ENCODE results near the gene SDCBP2.

Gene SDCBP2

GRCh38 chr20:1327827-1328679 is 886 bp downstream of the SDCBP2 start:
- DNase-seq, result no peak

GRCh38 chr20:1327241-1327653 is 1.7 kb downstream of the SDCBP2 start:
- DNase-seq, result no peak

GRCh38 chr20:1326031-1326930 is 2.7 kb downstream of the SDCBP2 start:
- DNase-seq, result no peak

GRCh38 chr20:1325173-1326030 is 3.5 kb downstream of the SDCBP2 start:
- DNase-seq, result peak; percentile 91

GRCh38 chr20:1324598-1325172 is 4.3 kb downstream of the SDCBP2 start:
- peak; percentile 16 for DNase-seq

DNA sequence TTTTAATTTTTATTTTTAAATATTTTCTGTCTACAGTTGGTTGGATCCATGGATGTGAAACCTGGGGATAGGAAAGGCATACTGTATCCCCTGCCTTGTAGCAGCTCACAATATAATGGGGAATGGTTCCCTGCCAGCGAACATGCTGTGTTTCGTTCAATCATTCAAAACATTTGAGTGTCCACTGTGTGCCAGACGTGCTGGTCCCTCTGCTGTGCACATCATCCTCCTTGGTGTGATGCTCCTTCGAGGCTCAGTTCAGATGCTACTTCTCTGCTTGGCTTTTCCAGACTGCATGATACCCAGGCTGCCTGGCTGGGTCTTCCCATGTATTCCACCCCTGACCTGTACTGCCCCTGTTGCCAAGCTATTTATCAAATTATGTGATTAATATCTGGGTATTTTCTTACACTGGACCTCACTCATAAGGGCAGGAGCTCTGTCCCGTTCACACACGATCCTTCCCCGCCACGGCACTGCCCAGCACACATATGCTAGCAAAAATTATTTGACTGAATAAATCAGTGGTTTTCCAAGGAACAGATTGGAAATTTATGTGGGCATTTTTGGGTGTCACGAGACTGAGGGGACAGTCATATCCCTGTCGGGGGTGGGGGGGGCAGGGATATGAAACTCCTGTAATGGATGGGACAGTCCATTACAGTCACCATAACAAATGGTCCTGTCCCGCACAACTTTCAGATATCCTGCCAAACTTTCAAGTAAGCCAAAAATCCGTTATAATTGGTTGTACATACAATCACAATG is 4.9 kb downstream of the SDCBP2 start:
- DNase-seq, result no peak

- no peak for DNase-seq
Measured at GRCh38 chr20:1323256-1323655, 5.7 kb downstream of the SDCBP2 start.

DNA sequence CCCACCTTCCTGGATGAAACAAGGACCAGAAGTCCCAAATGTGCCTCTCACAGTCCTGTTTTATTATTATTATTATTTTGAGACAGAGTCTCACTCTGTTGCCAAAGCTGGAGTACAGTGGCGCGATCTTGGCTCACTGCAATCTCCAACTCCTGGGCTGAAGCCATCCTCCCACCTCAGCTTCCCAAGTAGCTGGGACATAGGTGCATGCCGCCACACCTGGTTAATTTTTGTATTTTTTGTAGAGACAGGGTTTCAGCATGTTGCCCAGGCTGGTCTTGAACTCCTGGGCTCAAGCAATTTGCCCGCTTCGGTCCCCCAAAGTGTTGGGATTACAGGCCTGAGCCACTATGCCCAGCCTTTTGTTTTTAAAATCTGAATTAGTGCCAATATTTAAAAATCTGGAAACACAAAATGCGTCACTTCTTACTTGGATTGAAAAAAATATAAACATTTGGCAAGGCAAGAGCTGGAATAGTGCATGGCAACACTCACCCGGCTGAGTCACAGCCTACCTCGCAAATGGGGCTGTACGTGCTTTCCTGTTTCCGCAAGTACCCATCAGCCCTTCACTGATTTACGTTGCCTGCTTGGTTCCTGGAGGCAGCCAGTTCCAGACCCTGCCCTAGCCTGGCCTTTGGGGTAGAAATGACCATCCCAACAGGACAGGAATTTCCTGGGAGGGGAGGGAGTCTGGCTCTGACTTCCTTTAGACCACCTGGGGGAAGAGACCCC is 6.3 kb downstream of the SDCBP2 start:
- no peak for DNase-seq

GRCh38 chr20:1321654-1321939 is 7.3 kb downstream of the SDCBP2 start:
- no peak for DNase-seq

DNA sequence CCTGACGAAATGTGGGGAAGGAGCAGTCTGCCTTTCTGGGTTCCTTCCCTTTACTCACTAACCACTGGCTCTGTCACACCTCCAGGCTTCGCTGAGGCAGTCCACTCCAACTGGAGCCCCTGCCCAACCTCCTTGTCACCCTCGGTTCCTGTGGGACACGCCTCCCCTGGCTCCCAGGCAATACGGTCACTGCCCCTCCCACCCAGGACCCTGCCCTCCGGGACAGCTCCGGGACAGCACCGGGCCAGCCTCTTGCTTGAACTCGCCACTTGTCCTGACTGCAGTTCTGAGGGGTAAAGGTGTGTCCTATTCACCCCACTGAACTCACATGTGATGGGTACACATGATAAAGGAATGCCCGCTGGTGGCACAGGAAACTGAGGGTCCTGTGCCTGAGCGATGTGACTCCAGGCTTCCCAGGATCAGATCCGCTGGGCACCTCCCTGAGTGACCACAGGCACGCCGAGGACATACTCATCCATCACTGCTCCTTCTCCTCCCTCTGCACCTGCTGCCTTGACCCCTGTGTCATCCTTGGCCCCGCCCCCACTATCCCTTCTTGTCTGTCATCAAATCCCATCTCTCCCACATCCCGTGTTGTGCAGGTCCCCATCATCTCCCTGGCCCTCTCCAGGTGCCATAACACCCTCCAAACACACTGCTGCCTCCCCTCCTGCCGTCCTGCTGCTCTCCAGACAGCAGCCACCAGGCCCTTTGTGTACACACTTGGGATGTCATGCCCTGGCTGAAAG is 7.9 kb downstream of the SDCBP2 start:
- no peak for DNase-seq

DNA sequence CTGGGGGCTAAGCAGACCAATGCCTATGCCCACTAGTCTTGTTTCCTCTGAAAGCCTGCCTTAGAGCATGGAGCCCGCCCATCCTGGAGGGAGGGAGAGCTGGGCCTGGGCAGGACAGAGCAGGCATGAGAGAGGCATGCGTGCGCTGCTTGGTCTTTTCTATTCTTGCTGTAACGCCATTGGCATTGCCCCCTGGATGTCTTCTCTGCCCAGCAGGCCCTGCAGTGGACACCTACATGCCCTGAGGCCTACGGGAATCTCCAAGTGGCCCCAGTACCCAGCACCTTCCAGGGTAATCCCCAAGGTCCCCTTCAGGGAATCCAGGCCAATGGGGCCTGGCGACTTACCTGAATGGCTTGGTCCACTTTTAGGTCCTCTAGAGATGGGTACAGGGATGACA is 8.9 kb downstream of the SDCBP2 start:
- DNase-seq, result no peak

- DNase-seq, result no peak
Measured at GRCh38 chr20:1319462-1319861, 9.5 kb downstream of the SDCBP2 start.

DNA sequence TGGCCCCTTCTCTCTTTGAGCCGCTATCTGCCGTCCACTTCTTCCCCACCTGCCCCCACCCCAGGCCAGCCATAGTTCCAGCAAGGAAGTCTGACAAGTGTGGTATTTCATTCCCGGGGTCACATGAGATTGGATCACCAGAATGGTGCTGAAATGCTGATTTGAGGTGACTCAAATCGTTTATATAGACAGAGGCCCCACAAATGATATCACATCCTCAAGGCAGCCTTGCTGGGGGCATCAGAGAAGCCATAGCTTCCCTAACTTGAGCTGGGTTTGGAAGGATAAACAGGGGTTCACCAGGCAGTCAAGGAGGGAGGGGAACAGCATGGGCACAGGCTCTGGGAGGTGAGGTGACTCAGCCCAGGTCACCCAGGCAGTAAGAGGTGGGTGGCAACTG is 9.9 kb downstream of the SDCBP2 start:
- DNase-seq, result no peak

DNA sequence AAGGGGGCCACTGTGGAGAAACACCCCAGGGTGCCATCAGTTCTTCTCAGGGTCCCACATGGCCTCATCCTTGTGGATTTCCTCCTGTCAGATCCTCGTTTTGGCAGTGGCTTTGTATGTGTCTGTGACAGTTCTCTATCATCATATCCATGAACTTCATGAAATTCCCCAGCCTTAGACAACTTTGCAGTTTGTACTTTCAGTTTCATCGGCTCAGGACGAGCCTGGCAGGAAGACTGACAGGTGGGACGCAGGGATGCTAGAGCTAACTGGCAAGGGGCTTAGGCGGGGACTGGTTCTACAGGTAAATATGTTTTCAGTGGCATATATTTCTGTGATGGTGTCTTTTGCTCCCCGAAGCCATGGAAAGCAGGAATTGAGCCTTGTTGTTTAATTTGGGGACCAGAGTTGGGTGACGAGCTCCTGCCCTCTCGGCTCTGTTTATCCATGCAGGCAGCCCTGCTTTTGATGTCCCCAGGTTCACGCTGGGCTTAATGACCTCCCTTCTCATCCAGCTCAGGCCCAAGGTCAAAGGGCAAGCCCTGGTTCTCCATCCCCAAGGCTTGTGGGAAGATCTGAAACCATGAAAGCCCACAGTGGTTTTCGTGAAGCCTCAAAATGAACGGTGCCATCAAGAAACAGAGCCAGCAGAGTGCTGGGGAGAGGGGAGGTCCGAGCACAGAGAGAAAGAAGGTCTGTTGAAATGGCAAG is 11.2 kb downstream of the SDCBP2 start:
- DNase-seq, result no peak

DNA sequence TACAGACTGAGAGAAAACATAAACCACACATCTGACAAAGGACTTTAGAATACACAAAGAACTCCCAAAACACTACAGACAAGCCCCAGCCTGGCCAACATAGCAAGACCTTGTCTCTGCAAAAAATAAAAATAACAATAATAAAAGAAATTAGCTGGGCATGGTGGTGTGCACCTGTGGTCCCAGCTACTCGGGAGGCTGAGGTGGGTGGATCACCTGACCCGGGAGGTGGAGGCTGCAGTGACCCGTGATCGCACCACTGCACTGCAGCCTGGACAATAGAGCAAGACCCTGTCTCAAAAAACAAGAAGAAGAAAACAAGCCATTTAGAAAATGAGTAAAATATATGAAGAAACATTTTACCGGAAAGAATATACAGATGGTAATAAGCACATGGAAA is 13.1 kb downstream of the SDCBP2 start:
- no peak for DNase-seq

DNA sequence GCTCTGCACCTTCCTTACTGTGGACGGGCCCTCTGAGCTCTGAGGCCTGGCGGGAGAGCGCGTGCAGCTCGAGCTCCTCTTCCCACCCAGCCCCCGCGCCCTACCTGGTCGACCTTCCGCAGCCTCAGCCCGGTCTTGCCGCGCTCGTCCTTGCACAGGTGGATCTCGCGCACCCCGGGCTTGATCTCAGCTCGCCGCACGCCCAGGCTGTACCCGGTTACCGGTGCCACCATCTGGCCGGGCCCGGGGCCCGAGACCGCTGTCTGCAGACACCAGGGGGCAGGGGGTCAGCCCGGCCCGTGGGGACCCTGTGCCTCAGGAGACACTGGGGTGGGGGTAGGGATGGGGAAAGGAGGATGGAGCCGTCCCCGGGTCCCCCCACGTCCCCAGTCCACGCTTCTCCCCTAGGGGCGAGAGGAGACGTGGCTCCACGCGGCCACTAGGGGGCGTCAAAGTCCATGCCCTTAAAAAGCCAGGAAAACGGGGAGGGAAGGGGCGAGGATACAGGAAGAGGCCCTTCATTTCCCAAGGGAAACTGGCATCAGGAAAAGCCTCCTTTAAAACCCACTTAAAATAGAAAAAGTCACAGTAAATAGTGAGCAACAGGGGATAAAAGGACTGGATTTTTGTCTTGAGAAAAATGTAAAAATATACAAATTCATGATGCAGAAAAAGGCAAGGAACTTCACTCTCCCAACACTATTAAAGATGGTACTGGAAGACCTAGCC is 15.5 kb downstream of the SDCBP2 start:
- no peak for DNase-seq

DNA sequence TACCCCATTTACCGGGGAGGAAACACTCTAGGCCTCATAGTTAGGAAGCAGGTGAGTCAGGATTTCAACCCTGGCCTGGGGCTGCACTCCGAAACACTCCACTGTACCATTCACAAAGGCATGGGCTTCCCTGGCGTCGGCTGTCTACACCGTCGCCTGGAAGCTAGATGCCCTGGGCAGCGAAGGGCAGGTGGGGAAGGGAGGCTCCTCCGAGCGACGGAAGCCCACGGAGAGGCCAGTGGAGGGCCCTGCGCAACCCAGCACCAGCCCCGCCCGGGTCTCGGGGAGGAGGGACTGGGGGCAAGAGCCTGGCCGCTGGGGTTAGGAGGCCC is 16.1 kb downstream of the SDCBP2 start:
- DNase-seq, result no peak

DNA sequence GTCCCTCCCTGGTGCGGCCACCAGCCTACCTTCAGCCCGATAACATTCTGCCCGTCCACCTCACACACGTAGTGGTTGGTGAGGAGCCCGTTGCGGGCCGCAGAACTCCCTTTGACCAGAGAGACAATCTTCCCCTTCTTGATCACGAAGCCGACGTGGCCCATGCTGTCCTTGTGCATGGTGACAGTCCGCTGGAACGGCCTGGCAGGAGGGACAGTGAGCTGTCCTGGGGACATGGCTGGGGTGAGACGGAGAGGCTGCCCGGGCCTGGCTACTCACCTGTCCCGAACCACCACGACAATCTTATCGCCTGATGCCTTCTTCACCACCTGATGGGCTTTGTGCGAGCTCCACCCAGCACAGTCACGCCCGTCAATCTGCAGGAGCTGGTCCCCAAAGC is 16.6 kb downstream of the SDCBP2 start:
- DNase-seq, result no peak

- DNase-seq, result no peak
Measured at GRCh38 chr20:1310506-1311190, 18.3 kb downstream of the SDCBP2 start.

Measured in KG1 (cell line).